Activated naive CD4-positive, alpha-beta T cell treated with anti-CD3 and anti-CD28 coated beads, Interleukin-2, amount 50 U/mL, for 24 hours (primary cell): ENCODE results near the gene BLOC1S2.

Experiments
- H3K27ac Mint-ChIP-seq: one replicate; pipeline ENCODE4 v1.8.0; 2021; ENCODE audit warnings: mild to moderate bottlenecking, mixed read lengths
- H3K27me3 Mint-ChIP-seq: one replicate; pipeline ENCODE4 v1.8.0; 2021; ENCODE audit warnings: mixed read lengths
- H3K36me3 Mint-ChIP-seq: one replicate; pipeline ENCODE4 v1.8.0; 2021; ENCODE audit warnings: mixed read lengths
- H3K4me1 Mint-ChIP-seq: one replicate; pipeline ENCODE4 v1.8.0; 2021; ENCODE audit warnings: mixed read lengths
- H3K4me3 Mint-ChIP-seq: one replicate; pipeline ENCODE4 v1.8.0; 2021; ENCODE audit warnings: mild to moderate bottlenecking, mixed read lengths
- H3K9me3 Mint-ChIP-seq: one replicate; pipeline ENCODE4 v1.8.0; 2021; ENCODE audit warnings: mixed read lengths

Gene BLOC1S2

DNA sequence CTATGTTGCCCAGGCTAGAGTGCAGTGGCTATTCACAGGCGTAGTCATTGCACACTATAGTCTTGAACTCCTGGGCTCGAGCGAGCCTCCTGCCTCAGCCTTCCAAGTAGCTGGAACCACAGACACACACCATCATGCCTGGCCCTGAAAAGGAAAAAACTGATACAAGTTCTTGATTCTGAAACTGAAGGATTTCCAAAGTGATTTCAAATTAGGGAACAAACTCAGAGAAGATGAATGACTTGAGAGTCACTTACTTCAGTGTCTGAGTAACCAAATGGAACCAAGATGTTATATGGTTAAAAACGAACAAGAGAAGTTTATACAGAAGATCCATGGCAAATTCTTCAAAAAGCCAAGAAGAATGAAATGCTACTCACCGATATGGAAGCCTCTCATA, 33.4 kb downstream of the BLOC1S2 start:
- Mint-ChIP-seq H3K27me3 (no peaks in the 10 kb centered on the region), H3K4me1 (peaks cover 5% of the 10 kb centered on the region), H3K27ac (no peak overlapping the region), H3K4me3 (no peak overlapping the region), H3K36me3 (peaks cover 28% of the 10 kb centered on the region), H3K9me3 (no peaks in the 10 kb centered on the region)

DNA sequence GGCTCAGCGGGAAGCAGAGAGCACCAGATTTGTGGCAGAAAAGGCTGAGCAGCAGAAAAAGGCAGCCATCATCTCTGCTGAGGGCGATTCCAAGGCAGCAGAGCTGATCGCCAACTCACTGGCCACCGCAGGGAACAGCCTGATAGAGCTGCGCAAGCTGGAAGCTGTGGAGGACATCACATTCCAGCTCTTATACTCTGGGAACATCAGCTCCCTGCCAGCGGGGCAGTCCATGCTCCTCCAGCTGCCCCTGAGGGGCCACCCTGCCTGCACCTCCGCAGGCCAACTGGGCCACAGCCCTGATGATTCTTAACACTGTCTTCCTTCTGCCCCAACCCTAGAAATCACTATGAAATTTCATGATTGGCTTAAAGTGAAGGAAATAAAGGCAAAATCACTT, 37.7 kb downstream of the BLOC1S2 start:
- Mint-ChIP-seq H3K9me3 (no peaks in the 10 kb centered on the region), H3K4me1 (no peaks in the 10 kb centered on the region), H3K27ac (no peak overlapping the region), H3K4me3 (no peak overlapping the region), H3K27me3 (no peaks in the 10 kb centered on the region), H3K36me3 (peaks cover 16% of the 10 kb centered on the region)

DNA sequence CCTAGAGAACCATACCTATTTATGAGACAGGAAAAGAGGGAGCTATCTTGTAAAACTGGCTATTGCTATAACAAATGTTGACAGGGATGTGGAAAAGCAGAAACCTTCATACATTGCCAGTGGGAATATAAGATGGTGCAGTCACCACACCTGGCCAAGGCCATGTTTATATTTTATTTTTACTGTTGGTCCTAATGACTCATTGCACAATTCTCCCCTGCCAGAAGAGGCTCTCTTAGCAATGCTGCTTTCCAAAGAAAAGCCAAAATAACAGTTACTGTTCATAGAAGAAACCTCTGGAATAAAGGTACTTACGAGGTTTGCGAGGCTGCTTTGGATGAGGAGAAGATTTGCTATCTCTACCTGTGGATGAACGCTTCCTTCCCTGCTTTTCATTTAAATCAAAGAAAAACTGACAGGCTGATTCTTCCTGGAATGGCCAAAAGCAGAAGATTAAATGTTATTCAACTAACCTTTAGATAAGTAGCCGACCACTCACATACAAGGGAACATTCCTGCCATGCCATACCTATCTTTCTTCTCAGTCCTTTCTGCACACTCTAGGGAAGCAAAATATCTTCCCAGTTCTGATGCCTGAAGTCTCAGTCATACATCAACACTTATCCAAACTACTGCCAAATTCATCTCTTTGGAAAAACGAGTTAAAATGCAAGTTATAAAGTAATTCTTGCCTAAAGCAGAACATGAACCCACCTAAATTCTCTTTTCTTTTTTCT, 40.8 kb downstream of the BLOC1S2 start:
- Mint-ChIP-seq H3K9me3 (no peaks in the 10 kb centered on the region), H3K4me3 (no peak overlapping the region), H3K27ac (no peak overlapping the region), H3K27me3 (no peaks in the 10 kb centered on the region), H3K4me1 (no peaks in the 10 kb centered on the region), H3K36me3 (peaks cover 14% of the 10 kb centered on the region)

DNA sequence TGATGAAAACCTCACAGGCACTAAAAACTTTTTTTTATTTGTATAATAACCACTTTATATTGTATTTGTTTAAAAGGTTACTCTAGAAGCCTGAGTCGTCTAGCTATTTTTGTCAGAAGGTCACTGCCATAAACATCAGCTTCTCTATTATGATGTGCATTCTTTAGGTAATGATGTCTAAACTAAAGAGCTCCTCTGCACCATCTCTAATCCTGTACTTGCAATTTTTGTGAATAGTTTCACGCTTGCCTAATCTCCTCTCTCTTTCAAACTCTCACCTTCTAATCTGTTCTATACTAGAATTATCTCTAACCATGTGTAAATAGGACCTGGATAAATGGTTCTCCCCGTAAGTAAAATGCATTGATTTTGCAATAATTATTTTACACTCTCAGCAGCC, 46.6 kb downstream of the BLOC1S2 start:
- H3K27ac Mint-ChIP-seq = no peak overlapping the region
- no peaks in the 10 kb centered on the region for H3K9me3 Mint-ChIP-seq
- no peaks in the 10 kb centered on the region for H3K4me1 Mint-ChIP-seq
- no peak overlapping the region for H3K4me3 Mint-ChIP-seq
- peaks cover 12% of the 10 kb centered on the region for H3K36me3 Mint-ChIP-seq
- H3K27me3 Mint-ChIP-seq = no peaks in the 10 kb centered on the region

DNA sequence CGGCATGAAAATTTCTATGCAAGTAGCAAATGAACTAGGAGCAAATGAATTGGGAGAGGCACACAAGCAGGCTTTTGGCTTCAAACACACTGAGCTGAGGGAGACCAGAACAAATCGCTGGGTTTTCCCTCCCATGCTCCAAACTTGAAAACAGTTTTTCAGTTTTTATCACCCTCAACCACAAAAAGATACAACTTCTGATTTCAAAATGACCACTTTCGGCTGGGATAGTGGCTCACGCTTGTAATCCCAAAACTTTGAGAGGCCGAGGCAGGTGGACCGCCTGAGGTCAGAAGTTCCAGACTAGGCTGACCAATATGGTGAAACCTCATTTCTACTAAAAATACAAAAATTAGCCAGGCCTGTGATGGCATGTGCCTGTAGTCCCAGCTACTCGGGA, 48.1 kb downstream of the BLOC1S2 start:
- no peak overlapping the region for H3K27ac Mint-ChIP-seq
- H3K36me3 Mint-ChIP-seq = peaks cover 13% of the 10 kb centered on the region
- no peaks in the 10 kb centered on the region for H3K9me3 Mint-ChIP-seq
- H3K4me3 Mint-ChIP-seq = no peak overlapping the region
- H3K27me3 Mint-ChIP-seq = no peaks in the 10 kb centered on the region
- H3K4me1 Mint-ChIP-seq = no peaks in the 10 kb centered on the region

DNA sequence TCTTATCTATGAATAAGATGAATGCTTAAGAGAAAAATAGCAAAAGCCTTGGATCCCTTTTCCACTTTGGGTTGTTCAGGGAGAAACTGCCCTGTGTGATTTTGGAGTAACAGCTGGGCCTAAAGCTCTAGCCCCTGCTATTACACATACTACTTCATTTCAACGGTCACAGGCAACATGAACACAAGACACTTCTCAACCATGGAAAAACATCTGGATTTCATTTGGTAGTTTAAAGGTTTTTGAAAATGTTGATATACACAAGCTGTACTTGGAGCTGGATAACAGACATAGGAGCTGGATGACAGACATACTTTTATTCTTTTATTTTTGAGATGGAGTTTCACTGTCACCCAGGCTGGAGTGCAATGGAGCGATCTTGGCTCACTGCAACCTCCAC, 54.4 kb downstream of the BLOC1S2 start:
- Mint-ChIP-seq H3K9me3 (peaks cover 5% of the 10 kb centered on the region), H3K36me3 (peaks cover 14% of the 10 kb centered on the region), H3K27ac (peak overlapping the region; percentile 26), H3K4me3 (no peak overlapping the region), H3K27me3 (no peaks in the 10 kb centered on the region), H3K4me1 (peaks cover 24% of the 10 kb centered on the region)

DNA sequence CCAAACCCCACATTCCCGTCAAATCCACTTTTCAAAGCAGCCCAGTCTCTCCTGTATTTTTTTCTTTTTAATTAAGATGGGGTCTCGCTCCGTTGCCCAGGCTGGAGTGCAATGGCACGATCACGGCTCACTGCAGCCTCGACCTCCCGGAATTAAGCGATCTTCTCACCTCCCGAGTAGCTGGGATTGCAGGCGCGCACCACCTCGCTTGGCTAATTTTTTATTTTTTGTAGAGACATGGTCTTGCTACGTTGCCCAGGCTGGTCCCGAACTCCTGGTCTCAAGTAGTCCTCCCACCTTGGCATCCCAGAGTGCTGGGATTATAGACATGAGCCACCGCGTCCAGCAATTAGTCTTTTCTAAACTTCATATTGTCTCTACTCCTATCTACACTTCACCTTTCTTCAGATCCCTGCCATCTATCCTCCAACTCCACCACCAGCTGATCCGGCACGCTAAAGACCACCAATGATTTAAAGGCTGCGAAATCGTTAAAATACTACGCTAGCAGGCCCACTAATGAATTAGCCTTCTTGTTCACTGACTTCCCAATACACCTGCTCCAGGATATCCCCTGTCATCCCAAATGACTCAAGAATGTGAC, 56.6 kb downstream of the BLOC1S2 start:
- peaks cover 14% of the 10 kb centered on the region for H3K36me3 Mint-ChIP-seq
- no peaks in the 10 kb centered on the region for H3K27me3 Mint-ChIP-seq
- peaks cover 34% of the 10 kb centered on the region for H3K4me1 Mint-ChIP-seq
- H3K9me3 Mint-ChIP-seq = peaks cover 5% of the 10 kb centered on the region
- peak overlapping the region; percentile 91 for H3K4me3 Mint-ChIP-seq
- peak overlapping the region; percentile 97 for H3K27ac Mint-ChIP-seq

DNA sequence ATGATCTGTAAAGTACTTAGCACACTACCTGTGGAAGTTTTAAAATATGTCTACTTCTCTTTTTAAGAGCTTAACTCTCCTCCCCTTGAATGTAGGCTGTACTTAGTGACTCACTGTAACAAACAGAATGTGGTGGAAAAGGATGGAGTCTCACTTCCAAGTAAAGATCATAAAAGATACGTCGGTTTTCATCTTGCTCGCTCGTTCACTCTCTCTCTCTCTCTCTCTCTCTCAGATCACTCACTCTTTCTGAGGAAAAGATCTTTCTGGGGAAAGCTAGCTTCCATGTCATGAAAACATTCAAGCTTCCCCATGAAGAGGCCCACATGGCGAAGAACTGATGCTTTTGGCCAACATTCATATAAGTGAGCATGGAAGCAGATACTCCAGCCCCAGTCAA, 62.6 kb downstream of the BLOC1S2 start:
- peaks cover 13% of the 10 kb centered on the region for H3K36me3 Mint-ChIP-seq
- H3K4me1 Mint-ChIP-seq = peaks cover 24% of the 10 kb centered on the region
- no peak overlapping the region for H3K4me3 Mint-ChIP-seq
- no peak overlapping the region for H3K27ac Mint-ChIP-seq
- no peaks in the 10 kb centered on the region for H3K9me3 Mint-ChIP-seq
- no peaks in the 10 kb centered on the region for H3K27me3 Mint-ChIP-seq
